ENCODE data around the gene TCF3. TPM values are rescaled to one million over a fixed set of nuclear protein-coding genes. Genes with fewer than 3 reads are reported as not detected.
"Not testable (repeated sequence)": the region's sequence is repeated elsewhere in the genome, so short reads cannot be mapped to it uniquely, and the experiment has no call there.

Gene TCF3
- total RNA-seq, 1 donor from 2014 or later: 172 TPM

- Mint-ChIP-seq H3K4me3 (no peak overlapping the region), H3K36me3 (ENCODE audit: low read depth) (peaks cover 9% of the 10 kb centered on the region), H3K27me3 (ENCODE audit: insufficient read depth) (no peaks in the 10 kb centered on the region), H3K9me3 (no peaks in the 10 kb centered on the region), H3K27ac (no peak overlapping the region), H3K4me1 (ENCODE audit: low read depth) (peaks cover 8% of the 10 kb centered on the region)
- intact Hi-C loops (cut with micrococcal nuclease): no loop called here
- no peak for DNase-seq (ENCODE audit: low spot score)
These were observed 7.1 kb downstream of the TCF3 start for GRCh38 chr19:1645299-1645698.

- intact Hi-C loops (cut with micrococcal nuclease): no loop called here
- peaks cover 6% of the 10 kb centered on the region for H3K36me3 Mint-ChIP-seq (ENCODE audit: low read depth)
- H3K4me1 Mint-ChIP-seq (ENCODE audit: low read depth): no peaks in the 10 kb centered on the region
These were observed 8.3 kb downstream of the TCF3 start for GRCh38 chr19:1644070-1644469.

GRCh38 chr19:1640893-1641448 lies 11.4 kb downstream of the TCF3 start:
- H3K36me3 Mint-ChIP-seq (ENCODE audit: low read depth): peaks cover 14% of the 10 kb centered on the region
- H3K4me1 Mint-ChIP-seq (ENCODE audit: low read depth); H3K27me3 Mint-ChIP-seq (ENCODE audit: insufficient read depth); H3K4me3 Mint-ChIP-seq; H3K9me3 Mint-ChIP-seq; intact Hi-C loops (cut with micrococcal nuclease); H3K27ac Mint-ChIP-seq; DNase-seq (ENCODE audit: low spot score): not testable (repeated sequence)

More at GRCh38 chr19:1644070-1644469, 8.3 kb downstream of the TCF3 start:
- Mint-ChIP-seq H3K9me3 (no peaks in the 10 kb centered on the region), H3K4me3 (no peak overlapping the region), H3K27me3 (ENCODE audit: insufficient read depth) (no peaks in the 10 kb centered on the region), H3K27ac (no peak overlapping the region)
- DNase-seq (ENCODE audit: low spot score): no peak

GRCh38 chr19:1636325-1637236 lies 15.8 kb downstream of the TCF3 start:
- peaks cover 21% of the 10 kb centered on the region for H3K36me3 Mint-ChIP-seq (ENCODE audit: low read depth)
- no peak overlapping the region for H3K27ac Mint-ChIP-seq
- no peak overlapping the region for H3K4me3 Mint-ChIP-seq
- no peaks in the 10 kb centered on the region for H3K9me3 Mint-ChIP-seq
- intact Hi-C loops (cut with micrococcal nuclease): no loop called here
- H3K27me3 Mint-ChIP-seq (ENCODE audit: insufficient read depth): no peaks in the 10 kb centered on the region
- no peaks in the 10 kb centered on the region for H3K4me1 Mint-ChIP-seq (ENCODE audit: low read depth)
- no peak for DNase-seq (ENCODE audit: low spot score)

GRCh38 chr19:1634938-1635243 lies 17.5 kb downstream of the TCF3 start:
- H3K4me1 Mint-ChIP-seq (ENCODE audit: low read depth): no peaks in the 10 kb centered on the region
- no peaks in the 10 kb centered on the region for H3K9me3 Mint-ChIP-seq
- H3K36me3 Mint-ChIP-seq (ENCODE audit: low read depth): peaks cover 21% of the 10 kb centered on the region
- intact Hi-C loops (cut with micrococcal nuclease): no loop called here
- no peak for DNase-seq (ENCODE audit: low spot score)
- H3K27me3 Mint-ChIP-seq (ENCODE audit: insufficient read depth): no peaks in the 10 kb centered on the region
- no peak overlapping the region for H3K27ac Mint-ChIP-seq
- no peak overlapping the region for H3K4me3 Mint-ChIP-seq

GRCh38 chr19:1634242-1634937 lies 18.0 kb downstream of the TCF3 start:
- Mint-ChIP-seq H3K9me3 (no peaks in the 10 kb centered on the region), H3K27me3 (ENCODE audit: insufficient read depth) (no peaks in the 10 kb centered on the region), H3K36me3 (ENCODE audit: low read depth) (peaks cover 19% of the 10 kb centered on the region), H3K4me1 (ENCODE audit: low read depth) (no peaks in the 10 kb centered on the region), H3K4me3 (no peak overlapping the region), H3K27ac (no peak overlapping the region)
- intact Hi-C loops (cut with micrococcal nuclease): no loop called here
- DNase-seq (ENCODE audit: low spot score): no peak

GRCh38 chr19:1633269-1633826 lies 19.1 kb downstream of the TCF3 start:
- DNase-seq (ENCODE audit: low spot score): no peak
- Mint-ChIP-seq H3K27ac (no peak overlapping the region), H3K4me3 (no peak overlapping the region), H3K36me3 (ENCODE audit: low read depth) (peaks cover 14% of the 10 kb centered on the region), H3K27me3 (ENCODE audit: insufficient read depth) (no peaks in the 10 kb centered on the region), H3K9me3 (no peaks in the 10 kb centered on the region), H3K4me1 (ENCODE audit: low read depth) (no peaks in the 10 kb centered on the region)
- intact Hi-C loops (cut with micrococcal nuclease): no loop called here

- no peak overlapping the region for H3K4me3 Mint-ChIP-seq
- H3K9me3 Mint-ChIP-seq: no peaks in the 10 kb centered on the region
- H3K27me3 Mint-ChIP-seq (ENCODE audit: insufficient read depth): no peaks in the 10 kb centered on the region
- no peak for DNase-seq (ENCODE audit: low spot score)
- peaks cover 8% of the 10 kb centered on the region for H3K36me3 Mint-ChIP-seq (ENCODE audit: low read depth)
- H3K4me1 Mint-ChIP-seq (ENCODE audit: low read depth): no peaks in the 10 kb centered on the region
- H3K27ac Mint-ChIP-seq: no peak overlapping the region
- intact Hi-C loops (cut with micrococcal nuclease): no loop called here
These were observed 19.8 kb downstream of the TCF3 start for GRCh38 chr19:1632462-1633268.

- Mint-ChIP-seq H3K4me1 (ENCODE audit: low read depth) (no peaks in the 10 kb centered on the region), H3K27ac (no peak overlapping the region), H3K27me3 (ENCODE audit: insufficient read depth) (no peaks in the 10 kb centered on the region), H3K4me3 (no peak overlapping the region), H3K9me3 (no peaks in the 10 kb centered on the region), H3K36me3 (ENCODE audit: low read depth) (peaks cover 8% of the 10 kb centered on the region)
- intact Hi-C loops (cut with micrococcal nuclease): no loop called here
- no peak for DNase-seq (ENCODE audit: low spot score)
These were observed 20.8 kb downstream of the TCF3 start for GRCh38 chr19:1631557-1632100.

GRCh38 chr19:1630811-1631210 lies 21.6 kb downstream of the TCF3 start:
- H3K27me3 Mint-ChIP-seq (ENCODE audit: insufficient read depth): no peaks in the 10 kb centered on the region
- no peaks in the 10 kb centered on the region for H3K4me1 Mint-ChIP-seq (ENCODE audit: low read depth)
- intact Hi-C loops (cut with micrococcal nuclease): no loop called here
- H3K4me3 Mint-ChIP-seq: no peak overlapping the region
- peaks cover 7% of the 10 kb centered on the region for H3K36me3 Mint-ChIP-seq (ENCODE audit: low read depth)
- H3K27ac Mint-ChIP-seq: no peak overlapping the region
- DNase-seq (ENCODE audit: low spot score): no peak
- H3K9me3 Mint-ChIP-seq: no peaks in the 10 kb centered on the region

GRCh38 chr19:1630012-1630411 lies 22.4 kb downstream of the TCF3 start:
- intact Hi-C loops (cut with micrococcal nuclease): no loop called here
- Mint-ChIP-seq H3K4me1 (ENCODE audit: low read depth) (no peaks in the 10 kb centered on the region), H3K4me3 (no peak overlapping the region), H3K9me3 (no peaks in the 10 kb centered on the region), H3K27me3 (ENCODE audit: insufficient read depth) (no peaks in the 10 kb centered on the region), H3K27ac (no peak overlapping the region), H3K36me3 (ENCODE audit: low read depth) (peaks cover 2% of the 10 kb centered on the region)
- no peak for DNase-seq (ENCODE audit: low spot score)

GRCh38 chr19:1629256-1629808 lies 23.1 kb downstream of the TCF3 start:
- no peak overlapping the region for H3K4me3 Mint-ChIP-seq
- no peaks in the 10 kb centered on the region for H3K4me1 Mint-ChIP-seq (ENCODE audit: low read depth)
- no peaks in the 10 kb centered on the region for H3K27me3 Mint-ChIP-seq (ENCODE audit: insufficient read depth)
- H3K36me3 Mint-ChIP-seq (ENCODE audit: low read depth): peaks cover 7% of the 10 kb centered on the region
- no peak overlapping the region for H3K27ac Mint-ChIP-seq
- DNase-seq (ENCODE audit: low spot score): no peak
- intact Hi-C loops (cut with micrococcal nuclease): no loop called here
- no peaks in the 10 kb centered on the region for H3K9me3 Mint-ChIP-seq
